ENCODE measurements around the gene IFITM2. TPM values are rescaled to one million over a fixed set of nuclear protein-coding genes. Genes with fewer than 3 reads are reported as not detected.
"Not testable (repeated sequence)": the region's sequence is repeated elsewhere in the genome, so short reads cannot be mapped to it uniquely, and the experiment has no call there.

Gene IFITM2
- total RNA-seq, 1 experiment from 2014 or later: 22.6 TPM

GRCh38 chr11:325796-326591, 18.4 kb downstream of the IFITM2 start:
- DNase-seq (ENCODE audit: low spot score): no peak

- no peak for DNase-seq (ENCODE audit: low spot score)
These were observed 18.9 kb downstream of the IFITM2 start for GRCh38 chr11:326592-326841.

DNA sequence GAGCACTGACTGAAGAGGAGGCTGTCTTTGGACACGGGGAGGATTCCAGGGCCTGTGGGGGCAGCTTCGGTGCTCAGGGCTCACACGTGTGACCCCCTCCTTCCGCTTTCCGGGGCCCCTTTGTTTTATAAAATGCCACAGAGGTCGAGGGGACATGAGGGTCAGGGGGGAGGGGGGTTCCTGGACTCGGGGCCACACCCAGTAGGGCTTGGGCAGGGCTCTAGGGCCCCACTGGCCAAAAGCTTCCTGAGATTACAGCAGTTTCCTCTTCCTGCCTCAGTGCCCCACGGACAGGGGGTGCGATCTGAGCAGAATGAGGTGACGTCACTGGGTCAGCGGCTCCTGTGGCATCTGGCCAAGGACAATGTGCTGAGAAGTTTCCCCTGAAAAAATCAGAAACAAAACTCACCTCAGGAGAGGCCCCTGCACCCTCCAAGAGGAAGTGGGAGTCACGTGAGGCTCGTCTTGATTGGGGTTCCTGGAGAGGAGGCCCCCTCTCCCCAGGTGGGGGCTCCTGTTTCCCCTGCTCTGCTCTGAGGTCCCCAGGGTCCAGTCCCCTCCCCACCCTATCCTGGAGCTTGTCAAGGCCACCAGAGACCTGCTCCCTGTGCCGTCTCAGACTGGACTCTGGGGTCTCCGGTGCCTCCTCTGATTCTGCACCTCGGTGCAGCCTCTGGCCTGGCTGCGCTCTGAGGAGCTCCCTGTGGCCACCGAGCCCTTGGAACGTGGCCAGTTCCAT, 19.4 kb downstream of the IFITM2 start:
- DNase-seq (ENCODE audit: low spot score): no peak

- no peak for DNase-seq (ENCODE audit: low spot score)
These were observed 19.9 kb downstream of the IFITM2 start for GRCh38 chr11:327581-327923.

- DNase-seq (ENCODE audit: low spot score): no peak
These were observed 20.4 kb downstream of the IFITM2 start for GRCh38 chr11:328012-328411.

DNA sequence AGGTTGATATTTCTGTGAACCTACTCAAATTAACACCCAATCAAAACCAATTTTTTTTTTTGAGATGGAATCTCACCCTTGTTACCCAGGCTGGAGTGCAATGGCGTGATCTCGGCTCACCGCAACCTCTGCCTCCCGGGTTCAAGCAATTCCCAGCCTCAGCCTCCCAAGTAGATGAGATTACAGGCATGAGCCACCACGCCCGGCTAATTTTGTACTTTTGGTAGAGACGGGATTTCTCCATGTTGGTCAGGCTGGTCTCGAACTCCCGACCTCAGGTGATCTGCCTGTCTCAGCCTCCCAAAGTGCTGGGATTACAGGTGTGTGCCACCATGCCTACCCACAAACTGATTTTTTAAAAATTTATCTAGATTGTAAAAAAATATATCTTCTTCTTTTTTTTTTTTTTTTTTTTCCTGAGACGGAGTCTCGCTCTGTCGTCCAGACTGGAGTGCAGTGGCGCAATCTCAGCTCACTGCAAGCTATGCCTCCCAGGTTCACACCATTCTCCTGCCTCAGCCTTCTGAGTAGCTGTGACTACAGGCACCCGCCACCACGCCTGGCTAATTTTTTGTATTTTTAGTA, 21.0 kb downstream of the IFITM2 start:
- DNase-seq (ENCODE audit: low spot score): not testable (repeated sequence)

DNA sequence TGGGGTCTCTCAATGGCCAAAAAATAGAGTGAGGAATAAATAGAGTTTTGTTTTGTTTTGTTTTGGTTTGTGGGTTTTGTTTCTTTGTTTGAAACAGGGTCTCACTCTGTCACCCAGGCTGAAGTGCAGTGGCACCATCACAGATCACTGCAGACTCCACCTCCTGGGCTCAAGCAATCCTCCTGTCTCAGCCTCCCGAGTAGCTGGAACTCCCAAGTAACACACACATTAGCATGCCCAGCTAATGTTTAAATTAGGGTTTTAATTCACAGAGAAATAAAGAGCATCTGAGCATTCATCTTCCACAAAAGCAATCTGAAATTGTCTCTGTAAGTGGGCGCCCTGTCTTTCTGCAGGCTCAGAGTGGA, 22.3 kb downstream of the IFITM2 start:
- no peak for DNase-seq (ENCODE audit: low spot score)

- DNase-seq (ENCODE audit: low spot score): no peak
These were observed 22.7 kb downstream of the IFITM2 start for GRCh38 chr11:330307-330693.

- no peak for DNase-seq (ENCODE audit: low spot score)
These were observed 23.2 kb downstream of the IFITM2 start for GRCh38 chr11:330694-331357.

DNA sequence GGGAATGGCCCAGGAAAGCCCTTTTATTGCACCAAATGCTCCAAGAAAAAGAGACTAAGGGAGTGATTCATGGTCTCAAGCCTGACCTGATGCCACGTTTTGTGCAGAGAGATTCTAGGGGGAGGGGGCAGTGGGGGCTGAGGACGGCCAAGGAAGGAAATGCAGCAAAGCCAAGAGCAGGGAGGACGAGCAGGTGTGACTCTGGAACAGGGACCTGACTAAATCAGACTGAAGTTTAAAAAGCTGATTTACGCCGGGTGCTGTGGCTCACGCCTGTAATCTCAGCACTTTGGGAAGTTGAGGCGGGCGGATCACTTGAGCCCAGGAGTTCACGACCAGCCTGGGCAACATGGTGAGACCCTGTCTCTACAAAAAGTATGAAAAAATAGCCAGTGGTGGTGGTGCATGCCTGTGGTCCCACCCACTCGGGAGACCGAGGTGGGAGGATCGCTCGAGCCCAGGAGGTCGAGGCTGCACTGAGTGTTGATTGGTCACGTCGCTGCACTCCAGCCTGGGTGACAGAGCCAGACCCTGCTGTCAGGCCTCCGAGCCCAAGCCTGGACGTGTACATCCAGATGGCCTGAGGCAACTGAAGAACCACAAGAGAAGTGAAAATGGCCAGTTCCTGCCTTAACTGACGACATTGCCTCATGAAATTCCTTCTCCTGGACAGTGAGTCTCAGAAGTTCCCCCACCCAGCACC, 23.9 kb downstream of the IFITM2 start:
- DNase-seq (ENCODE audit: low spot score): no peak

DNA sequence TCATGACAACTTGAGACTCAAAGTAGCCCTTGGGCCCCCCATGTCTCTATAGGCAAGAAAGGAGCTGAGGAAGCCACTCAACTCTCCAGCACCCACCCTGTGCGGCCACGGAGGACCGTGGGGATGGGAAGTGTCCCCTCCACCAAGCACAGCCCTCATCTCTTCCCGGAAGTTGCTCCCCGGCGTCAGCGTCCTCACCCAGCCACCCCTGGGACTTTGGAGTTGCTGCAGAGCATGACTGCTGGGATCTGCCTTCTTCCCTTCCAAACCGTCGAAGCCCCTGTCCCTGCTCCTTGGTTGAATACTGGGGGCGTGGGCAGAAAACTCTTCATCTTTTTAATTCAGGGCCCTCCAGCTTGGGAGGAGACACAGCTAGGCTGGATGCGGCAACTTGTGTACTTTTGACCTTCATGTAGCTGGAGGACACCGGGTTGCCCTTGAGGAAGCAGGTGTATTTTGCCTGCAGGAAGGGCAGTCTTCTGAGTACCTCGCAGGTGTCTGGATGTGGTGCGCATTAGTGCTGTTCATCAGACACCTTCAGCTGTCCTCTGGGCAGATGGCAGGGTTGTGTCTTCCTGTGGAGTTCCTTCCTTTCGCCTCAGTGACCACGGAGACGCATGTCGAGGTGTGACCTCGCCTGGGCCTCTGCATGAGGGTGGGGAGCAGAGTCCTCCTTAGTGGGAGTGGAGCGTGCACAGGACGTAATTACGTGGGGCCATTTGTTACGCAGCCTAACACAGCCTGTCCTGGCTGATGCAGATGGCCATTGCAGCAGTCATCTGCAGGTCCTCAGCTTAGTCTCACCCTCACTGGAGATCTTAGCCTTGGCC, 25.2 kb downstream of the IFITM2 start:
- no peak for DNase-seq (ENCODE audit: low spot score)

DNA sequence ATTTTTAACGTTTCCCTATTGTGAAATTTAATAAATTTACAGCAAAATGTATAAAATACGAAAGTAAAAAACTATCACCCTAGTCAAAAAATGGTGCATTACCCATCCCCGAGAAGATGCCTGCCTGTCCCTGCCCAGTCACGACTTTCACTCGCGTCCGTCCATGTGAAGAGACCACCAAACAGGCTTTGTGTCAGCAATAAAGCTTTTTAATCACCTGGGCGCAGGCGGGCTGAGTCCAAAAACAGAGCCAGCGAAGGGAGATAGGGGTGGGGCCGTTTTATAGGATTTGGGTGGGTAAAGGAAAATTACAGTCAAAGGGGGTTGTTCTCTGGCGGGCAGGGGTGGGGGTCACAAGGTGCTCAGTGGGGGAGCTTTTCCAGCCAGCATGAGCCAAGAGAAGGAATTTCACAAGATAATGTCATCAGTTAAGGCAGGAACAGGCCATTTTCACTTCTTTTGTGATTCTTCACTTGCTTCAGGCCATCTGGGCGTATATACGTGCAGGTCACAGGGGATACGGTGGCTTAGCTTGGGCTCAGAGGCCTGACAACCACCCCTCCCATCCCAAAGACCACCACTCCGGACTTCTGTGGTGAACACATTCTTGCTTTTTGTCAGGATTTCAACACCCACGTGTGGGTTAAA, 26.1 kb downstream of the IFITM2 start:
- not testable (repeated sequence) for DNase-seq (ENCODE audit: low spot score)

GRCh38 chr11:334264-334994, 26.8 kb downstream of the IFITM2 start:
- DNase-seq (ENCODE audit: low spot score): no peak

- DNase-seq (ENCODE audit: low spot score): no peak
These were observed 28.4 kb downstream of the IFITM2 start for GRCh38 chr11:335779-336658.

- no peak for DNase-seq (ENCODE audit: low spot score)
These were observed 29.1 kb downstream of the IFITM2 start for GRCh38 chr11:336659-337198.

GRCh38 chr11:337711-338110, 30.1 kb downstream of the IFITM2 start:
- DNase-seq (ENCODE audit: low spot score): no peak

GRCh38 chr11:339963-340362, 32.3 kb downstream of the IFITM2 start:
- no peak for DNase-seq (ENCODE audit: low spot score)

All from A172 (cell line).